GM12878 (cell line): ENCODE measurements around the gene TUBD1. TPM values are rescaled to one million over a fixed set of nuclear protein-coding genes. Genes with fewer than 3 reads are reported as not detected.

Source experiments
- ATF2 ChIP-seq: IDR thresholded peaks from 2 replicates; pipeline ENCODE4 v1.6.1; 2012; ENCODE audit warnings: low read length, inconsistent platforms
- ATF7 ChIP-seq: fragments of 450-650 bp; IDR thresholded peaks from 2 replicates; pipeline ENCODE4 v1.6.1; 2016; ENCODE audit warnings: low read depth, mild to moderate bottlenecking
- CBX5 ChIP-seq: sonication (generic); IDR thresholded peaks from 2 replicates; pipeline ENCODE4 v1.6.1; 2016; ENCODE audit warnings: low read depth, moderate library complexity, mild to moderate bottlenecking, inconsistent platforms
- CEBPZ ChIP-seq: fragments of 150-350 bp; IDR thresholded peaks from 2 replicates; pipeline ENCODE4 v1.6.1; 2016; ENCODE audit warnings: low read depth, low read length
- CREM ChIP-seq: IDR thresholded peaks from 2 replicates; pipeline ENCODE4 v1.6.1; 2014; ENCODE audit warnings: antibody characterized with exemption, low read depth
- FOS ChIP-seq: IDR thresholded peaks from 3 replicates; pipeline ENCODE4 v1.6.1; 2011; ENCODE audit warnings: borderline replicate concordance; ENCODE audit not compliant: insufficient read length; ENCODE audit errors: extremely low read depth
- FOXM1 ChIP-seq: IDR thresholded peaks from 2 replicates; pipeline ENCODE4 v1.6.1; 2012; ENCODE audit warnings: low read depth, mild to moderate bottlenecking, inconsistent platforms, low read length, moderate library complexity
- JUND ChIP-seq: IDR thresholded peaks from 2 replicates; pipeline ENCODE4 v1.6.1; 2012; ENCODE audit warnings: low read depth, mild to moderate bottlenecking, low read length, improper control_type of control experiment, moderate library complexity
- KDM1A ChIP-seq: fragments of 200-600 bp; sonication (generic); IDR thresholded peaks from 2 replicates; pipeline ENCODE4 v1.6.1; 2016; ENCODE audit warnings: borderline replicate concordance
- MAX ChIP-seq: IDR thresholded peaks from 2 replicates; pipeline ENCODE4 v1.6.1; 2012; ENCODE audit warnings: low read depth, low read length, improper control_type of control experiment
- MEF2B ChIP-seq: fragments of 450-650 bp; IDR thresholded peaks from 2 replicates; pipeline ENCODE4 v1.6.1; 2018; ENCODE audit warnings: mild to moderate bottlenecking, moderate library complexity; ENCODE audit not compliant: partially characterized antibody, poor library complexity, severe bottlenecking
- MLLT1 ChIP-seq: fragments of 450-650 bp; IDR thresholded peaks from 2 replicates; pipeline ENCODE4 v1.6.1; 2016; ENCODE audit warnings: mild to moderate bottlenecking
- MXI1 ChIP-seq: fragments of 150-350 bp; IDR thresholded peaks from 2 replicates; pipeline ENCODE4 v1.6.1; 2011; ENCODE audit warnings: low read depth, mild to moderate bottlenecking, inconsistent platforms, low read length, improper control_type of control experiment
- PML ChIP-seq: IDR thresholded peaks from 2 replicates; pipeline ENCODE4 v1.6.1; 2012; ENCODE audit warnings: low read length, inconsistent platforms
- RELB ChIP-seq: fragments of 450-650 bp; IDR thresholded peaks from 2 replicates; pipeline ENCODE4 v1.6.1; 2017; ENCODE audit warnings: low read depth, mild to moderate bottlenecking, moderate library complexity
- SMAD1 ChIP-seq: fragments of 450-650 bp; IDR thresholded peaks from 2 replicates; pipeline ENCODE4 v1.6.1; 2018; ENCODE audit warnings: mild to moderate bottlenecking, low read depth; ENCODE audit not compliant: partially characterized antibody
- SREBF1 ChIP-seq: IDR thresholded peaks from 2 replicates; pipeline ENCODE4 v1.6.1; 2012; ENCODE audit warnings: mild to moderate bottlenecking, low read length
- STAT1 ChIP-seq: fragments of 450-650 bp; conservative IDR thresholded peaks from 2 replicates; pipeline ENCODE4 v1.6.1; 2014; ENCODE audit warnings: antibody characterized with exemption, mild to moderate bottlenecking
- USF1 ChIP-seq: IDR thresholded peaks from 2 replicates; pipeline ENCODE4 v1.6.1; 2011; ENCODE audit warnings: borderline replicate concordance, low read depth, mild to moderate bottlenecking, moderate library complexity, mixed read lengths, low read length; ENCODE audit not compliant: insufficient read depth; ENCODE audit errors: extremely low read length
- ZBTB33 ChIP-seq: fragments of 450-650 bp; IDR thresholded peaks from 2 replicates; pipeline ENCODE4 v1.6.1; 2017; ENCODE audit warnings: mild to moderate bottlenecking
- polyA plus RNA-seq, 11 experiments: library from polyadenylated mRNA; depleted of rRNA in 4 of 11; unstranded in 6 of 11; stranded (reverse) in 5 of 11; fragments of >200 nt; fragmentation: Nextera tagmentation in 4 of 11; fragmentation: Illumina TruSeq in 1 of 11; extraction: Ambion mirVana in 4 of 11; extraction: Trizol in 1 of 11; gene quantifications; 1 replicate in 1 of 11; 2 replicates in 10 of 11; pipeline versions ENCODE4 v1.2.1 to v1.2.3, GENCODE V29; 2011 to 2016; ENCODE audit warnings: inconsistent platforms in 2 of 11, missing spikeins in 2 of 11, low read depth in 1 of 11
- total RNA-seq, 4 experiments: library from RNA; depleted of rRNA in 3 of 4; stranded (reverse); fragments of >200 nt in 3 of 4; fragmentation: Illumina TruSeq in 1 of 4; extraction: Trizol in 1 of 4; gene quantifications; 2 replicates each; pipeline versions ENCODE4 v1.2.1 to v1.2.3, GENCODE V29; 2013 to 2021

Gene TUBD1
- total and polyA plus RNA-seq, 10 of the 15 experiments (the other 5 are each of a cell fraction or from before 2014, with no cell fraction given): 5.3 to 10.8 (median 8.3) TPM

GRCh38 chr17:59848778-59849177 is 44.0 kb downstream of the TUBD1 start (continued):
- no peak for TF ChIP-seq USF1
- no peak for TF ChIP-seq STAT1
- peak; percentile 77; the same call in 1 of the 2 replicates for TF ChIP-seq FOXM1
- TF ChIP-seq PML: no peak
- TF ChIP-seq ZBTB33: no peak
- peak; percentile 18 for TF ChIP-seq MEF2B
- no peak for TF ChIP-seq MAX
- TF ChIP-seq CEBPZ: no peak
- TF ChIP-seq ATF7: peak; percentile 42; the same call in 1 of the 2 replicates
- TF ChIP-seq ATF2: no peak
- TF ChIP-seq JUND: no peak
- TF ChIP-seq MXI1: no peak
- peak; percentile 45; the same call in 1 of the 2 replicates for TF ChIP-seq RELB
- no peak for TF ChIP-seq SREBF1
- TF ChIP-seq CBX5: no peak
- TF ChIP-seq MLLT1: peak; percentile 67
- peak; percentile 62; the same call in 1 of the 2 replicates for TF ChIP-seq CREM
- TF ChIP-seq SMAD1: no peak
- no peak for TF ChIP-seq FOS
- no peak for TF ChIP-seq KDM1A
